Breast epithelium (tissue), 3 donors: Measurements from ENCODE around the gene TXNL4B.

Source experiments
- CTCF ChIP-seq, 3 donors: fragments of 450-650 bp; IDR thresholded peaks; one replicate each; pipeline ENCODE4 v1.5.1; 2016 to 2017; ENCODE audit warnings: antibody characterized with exemption in 3 of 3, mild to moderate bottlenecking in 3 of 3, moderate library complexity in 3 of 3
- POLR2A ChIP-seq: fragments of 450-650 bp; IDR thresholded peaks from one replicate; pipeline ENCODE4 v1.6.1; 2016; ENCODE audit warnings: antibody characterized with exemption, mild to moderate bottlenecking, moderate library complexity

- TF ChIP-seq POLR2A (no peak), CTCF (IDR thresholded peaks at IDR 0.05) (no peak)
Observed at GRCh38 chr16:72044825-72045359, 48.5 kb downstream of the TXNL4B start.
